Endothelial cell of umbilical vein (primary cell): ENCODE results near the gene FHOD3.

Experiments used
- EZH2 ChIP-seq: IDR thresholded peaks from 2 replicates; pipeline ENCODE4 v1.6.1; 2012; ENCODE audit warnings: borderline replicate concordance, low read depth, mild to moderate bottlenecking, moderate library complexity, low read length, inconsistent platforms; ENCODE audit not compliant: severe bottlenecking
- POLR2A ChIP-seq: IDR thresholded peaks from 2 replicates; pipeline ENCODE4 v1.6.1; 2012; ENCODE audit warnings: low read depth, mild to moderate bottlenecking, control low read depth, low read length
- TF ChIP-seq, protein P1 (sequence below), 2 donors: IDR thresholded peaks; 1 replicate in 1 of 2; 2 replicates in 1 of 2; pipeline ENCODE4 v1.5.1; 2011; ENCODE audit warnings: low read length in 2 of 2, mild to moderate bottlenecking in 2 of 2, moderate library complexity in 2 of 2, control low read depth in 1 of 2, inconsistent platforms in 1 of 2, low read depth in 1 of 2; ENCODE audit not compliant: insufficient read depth in 1 of 2; ENCODE audit errors: extremely low read depth in 1 of 2
- TF ChIP-seq, protein P2 (sequence below): IDR thresholded peaks from 2 replicates; pipeline ENCODE4 v1.6.1; 2011; ENCODE audit not compliant: insufficient read depth, insufficient read length

DNA sequence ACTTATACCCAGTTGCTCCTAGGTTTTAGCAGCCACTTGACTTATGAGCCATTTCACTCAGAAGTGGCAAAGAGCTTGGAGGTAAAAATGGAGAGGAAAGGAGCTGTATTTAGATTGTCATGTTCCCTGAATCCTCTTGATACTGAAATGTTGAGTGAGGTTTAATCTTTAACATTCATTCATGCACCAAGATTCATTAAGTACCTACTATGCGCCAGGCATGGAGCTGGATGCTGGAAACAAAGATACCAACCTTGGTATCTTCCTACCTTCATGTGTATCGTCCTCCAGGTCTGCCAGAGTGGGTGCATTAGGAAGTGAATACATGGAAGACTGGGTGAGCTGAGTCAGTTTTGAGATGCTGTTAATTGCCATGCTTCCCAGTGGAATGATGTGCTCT lies 507.6 kb downstream of the FHOD3 start:
- no peak for TF ChIP-seq POLR2A
- TF ChIP-seq, protein P1, sequence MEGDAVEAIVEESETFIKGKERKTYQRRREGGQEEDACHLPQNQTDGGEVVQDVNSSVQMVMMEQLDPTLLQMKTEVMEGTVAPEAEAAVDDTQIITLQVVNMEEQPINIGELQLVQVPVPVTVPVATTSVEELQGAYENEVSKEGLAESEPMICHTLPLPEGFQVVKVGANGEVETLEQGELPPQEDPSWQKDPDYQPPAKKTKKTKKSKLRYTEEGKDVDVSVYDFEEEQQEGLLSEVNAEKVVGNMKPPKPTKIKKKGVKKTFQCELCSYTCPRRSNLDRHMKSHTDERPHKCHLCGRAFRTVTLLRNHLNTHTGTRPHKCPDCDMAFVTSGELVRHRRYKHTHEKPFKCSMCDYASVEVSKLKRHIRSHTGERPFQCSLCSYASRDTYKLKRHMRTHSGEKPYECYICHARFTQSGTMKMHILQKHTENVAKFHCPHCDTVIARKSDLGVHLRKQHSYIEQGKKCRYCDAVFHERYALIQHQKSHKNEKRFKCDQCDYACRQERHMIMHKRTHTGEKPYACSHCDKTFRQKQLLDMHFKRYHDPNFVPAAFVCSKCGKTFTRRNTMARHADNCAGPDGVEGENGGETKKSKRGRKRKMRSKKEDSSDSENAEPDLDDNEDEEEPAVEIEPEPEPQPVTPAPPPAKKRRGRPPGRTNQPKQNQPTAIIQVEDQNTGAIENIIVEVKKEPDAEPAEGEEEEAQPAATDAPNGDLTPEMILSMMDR (IDR thresholded peaks at IDR 0.05; ENCODE audit: extremely low read depth in 1 of 2, insufficient read depth in 1 of 2, low read depth in 1 of 2, low read length in 2 of 2) = no peak
- no peak for TF ChIP-seq EZH2
- TF ChIP-seq, protein P2, sequence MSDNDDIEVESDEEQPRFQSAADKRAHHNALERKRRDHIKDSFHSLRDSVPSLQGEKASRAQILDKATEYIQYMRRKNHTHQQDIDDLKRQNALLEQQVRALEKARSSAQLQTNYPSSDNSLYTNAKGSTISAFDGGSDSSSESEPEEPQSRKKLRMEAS = no peak
